Tibial nerve (tissue), 4 donors: Measurements from ENCODE around the gene TTC7B.

Experiments used
- CTCF ChIP-seq, 5 experiments: fragments of 200-600 bp in 3 of 5; fragments of 450-650 bp in 2 of 5; sonication (generic) in 3 of 5; IDR thresholded peaks; one replicate each; pipeline ENCODE4 v1.5.1; 2016 to 2019; ENCODE audit warnings: antibody characterized with exemption in 5 of 5, mild to moderate bottlenecking in 3 of 5, moderate library complexity in 2 of 5
- EP300 ChIP-seq, 2 donors: sonication (generic); formaldehyde crosslinking; IDR thresholded peaks; one replicate each; pipeline ENCODE4 v1.6.1; 2017; ENCODE audit warnings: antibody characterized with exemption in 2 of 2, mild to moderate bottlenecking in 1 of 2
- POLR2A ChIP-seq, 2 donors: fragments of 450-650 bp; IDR thresholded peaks; one replicate each; pipeline ENCODE4 v1.6.1; 2017; ENCODE audit warnings: antibody characterized with exemption in 2 of 2, mild to moderate bottlenecking in 2 of 2, moderate library complexity in 2 of 2

DNA sequence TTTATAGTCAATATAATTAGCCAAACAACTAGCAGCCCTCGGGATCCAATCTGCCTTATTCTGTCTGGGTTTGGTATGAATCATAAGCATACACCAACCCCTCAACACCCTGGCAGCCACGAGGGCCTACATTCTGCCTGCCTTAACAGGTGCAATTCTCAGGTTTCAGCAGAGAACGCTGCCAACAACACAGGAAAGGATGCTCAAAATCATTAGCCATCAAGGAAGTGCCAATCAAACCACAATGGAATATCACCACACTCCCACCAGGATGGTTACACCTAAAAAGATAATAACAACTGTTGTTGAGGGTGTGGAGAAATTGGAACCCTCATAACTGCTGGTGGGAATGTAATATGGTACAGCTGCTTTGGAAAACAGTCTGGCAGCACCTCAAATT lies 122.8 kb downstream of the TTC7B start:
- TF ChIP-seq CTCF (IDR thresholded peaks at IDR 0.05) (no peak), POLR2A (IDR thresholded peaks at IDR 0.05) (no peak), EP300 (IDR thresholded peaks at IDR 0.05) (no peak)
